ENCODE measurements around the gene AKNA.

AKNA gene

DNA sequence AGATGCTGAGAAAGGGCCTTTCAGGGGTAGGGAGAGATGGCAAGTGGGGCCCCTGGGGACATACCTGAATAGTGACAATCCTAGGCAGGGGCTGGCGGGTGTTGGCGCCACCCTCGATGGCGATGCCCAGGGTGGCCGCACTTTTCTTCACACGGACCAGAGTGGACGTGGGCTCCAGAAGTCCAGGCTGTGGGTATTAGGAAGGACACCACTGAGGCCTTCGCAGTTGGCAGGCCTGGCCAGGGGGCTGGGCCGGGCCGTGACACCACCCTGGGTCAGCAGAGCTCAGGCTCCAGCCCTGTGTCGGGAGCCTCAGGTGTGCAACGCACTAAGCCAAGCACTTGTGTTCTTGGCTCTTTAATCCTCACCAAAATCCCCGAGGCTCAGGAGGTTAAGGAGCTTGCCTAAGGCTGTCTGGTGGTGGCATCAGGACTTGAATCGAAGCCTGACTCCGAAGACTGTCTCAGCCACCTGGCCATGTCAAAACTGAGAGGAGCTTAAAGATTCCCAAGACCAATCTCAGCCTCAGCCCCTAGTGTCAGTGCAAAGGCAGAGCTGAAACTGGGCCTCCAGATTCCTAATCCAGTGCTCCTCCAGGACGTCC lies 15.5 kb upstream of the AKNA start:
- DNase-seq (ENCODE audit: insufficient read length) (no peak), FAIRE-seq (no peak)
- TF ChIP-seq TAF1 (IDR thresholded peaks at IDR 0.05; ENCODE audit: borderline replicate concordance, low read depth, low read length) (no peak), POLR2AphosphoS5 (IDR thresholded peaks at IDR 0.05; ENCODE audit: low read depth, low read length) (no peak), POLR2A (IDR thresholded peaks at IDR 0.05; ENCODE audit: low read depth, low read length) (no peak)

GRCh38 chr9:114401344-114401743 lies 13.6 kb upstream of the AKNA start:
- TF ChIP-seq TAF1 (IDR thresholded peaks at IDR 0.05; ENCODE audit: borderline replicate concordance, low read depth, low read length) (no peak), POLR2AphosphoS5 (IDR thresholded peaks at IDR 0.05; ENCODE audit: low read depth, low read length) (no peak), POLR2A (IDR thresholded peaks at IDR 0.05; ENCODE audit: low read depth, low read length) (no peak)
- FAIRE-seq (no peak), DNase-seq (ENCODE audit: insufficient read length) (no peak)

DNA sequence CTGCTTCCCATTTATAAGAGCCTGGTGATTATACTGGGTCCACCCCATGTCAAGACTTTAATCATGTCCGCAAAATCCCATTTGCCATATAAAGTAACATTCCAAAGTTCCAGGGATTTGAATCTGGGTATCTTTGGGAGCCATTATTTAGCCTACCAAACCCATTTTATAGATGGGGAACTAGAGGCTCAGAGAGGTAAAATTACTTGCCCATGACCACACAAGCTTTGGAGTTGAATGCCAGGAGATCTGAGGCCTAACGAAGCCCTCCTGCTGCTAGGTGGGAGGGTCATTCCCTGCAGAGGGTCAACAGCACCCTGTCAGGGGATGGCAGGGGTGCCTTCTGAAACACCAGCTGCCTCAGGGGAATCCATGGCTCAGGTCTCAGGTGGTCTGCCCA lies 13.0 kb upstream of the AKNA start:
- TF ChIP-seq TAF1 (IDR thresholded peaks at IDR 0.05; ENCODE audit: borderline replicate concordance, low read depth, low read length) (no peak), POLR2A (IDR thresholded peaks at IDR 0.05; ENCODE audit: low read depth, low read length) (no peak), POLR2AphosphoS5 (IDR thresholded peaks at IDR 0.05; ENCODE audit: low read depth, low read length) (no peak)
- FAIRE-seq (no peak), DNase-seq (ENCODE audit: insufficient read length) (no peak)

DNA sequence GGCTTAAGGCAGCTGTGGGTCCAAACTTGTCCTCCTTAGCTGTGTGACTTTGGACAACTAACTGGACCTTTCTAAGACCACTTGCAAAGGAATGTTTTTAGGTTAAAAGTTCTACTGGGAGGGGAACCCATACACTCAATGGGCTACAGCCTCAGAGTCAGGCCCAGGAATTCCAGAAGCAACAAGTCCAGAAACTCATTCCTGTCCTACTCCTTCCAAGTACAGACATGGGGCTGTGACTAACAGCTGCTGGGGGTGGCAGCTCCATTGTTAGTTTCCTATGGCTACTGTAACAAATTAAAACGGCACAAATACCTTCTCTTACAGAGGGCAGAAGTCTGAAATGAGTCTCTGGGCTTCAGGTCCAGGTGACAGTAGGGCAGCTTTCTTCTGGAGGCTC lies 12.4 kb upstream of the AKNA start:
- no peak for DNase-seq (ENCODE audit: insufficient read length)
- TF ChIP-seq POLR2A (IDR thresholded peaks at IDR 0.05; ENCODE audit: low read depth, low read length): no peak
- no peak for TF ChIP-seq POLR2AphosphoS5 (IDR thresholded peaks at IDR 0.05; ENCODE audit: low read depth, low read length)
- no peak for TF ChIP-seq TAF1 (IDR thresholded peaks at IDR 0.05; ENCODE audit: borderline replicate concordance, low read depth, low read length)
- FAIRE-seq: no peak

DNA sequence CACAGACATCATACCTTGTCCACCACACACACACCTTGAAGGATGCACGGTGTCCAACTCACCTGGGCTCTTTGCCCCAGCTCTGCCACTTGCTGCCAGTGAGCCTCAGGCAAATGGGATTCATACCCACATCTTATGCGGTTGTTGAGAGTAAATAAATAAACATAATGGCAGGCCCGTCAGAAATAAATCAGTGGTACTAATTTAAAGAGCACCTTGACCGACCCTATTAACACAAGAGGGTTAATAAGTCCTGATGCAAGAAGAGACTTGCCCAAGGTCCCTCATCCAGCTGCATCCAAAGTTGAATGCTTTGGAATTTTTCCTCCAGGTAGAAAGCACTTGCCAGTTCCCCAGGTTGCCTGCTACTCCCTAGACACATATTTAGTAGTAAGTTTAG lies 11.6 kb upstream of the AKNA start:
- FAIRE-seq (no peak), DNase-seq (ENCODE audit: insufficient read length) (no peak)
- TF ChIP-seq POLR2AphosphoS5 (IDR thresholded peaks at IDR 0.05; ENCODE audit: low read depth, low read length) (no peak), TAF1 (IDR thresholded peaks at IDR 0.05; ENCODE audit: borderline replicate concordance, low read depth, low read length) (no peak), POLR2A (IDR thresholded peaks at IDR 0.05; ENCODE audit: low read depth, low read length) (no peak)

DNA sequence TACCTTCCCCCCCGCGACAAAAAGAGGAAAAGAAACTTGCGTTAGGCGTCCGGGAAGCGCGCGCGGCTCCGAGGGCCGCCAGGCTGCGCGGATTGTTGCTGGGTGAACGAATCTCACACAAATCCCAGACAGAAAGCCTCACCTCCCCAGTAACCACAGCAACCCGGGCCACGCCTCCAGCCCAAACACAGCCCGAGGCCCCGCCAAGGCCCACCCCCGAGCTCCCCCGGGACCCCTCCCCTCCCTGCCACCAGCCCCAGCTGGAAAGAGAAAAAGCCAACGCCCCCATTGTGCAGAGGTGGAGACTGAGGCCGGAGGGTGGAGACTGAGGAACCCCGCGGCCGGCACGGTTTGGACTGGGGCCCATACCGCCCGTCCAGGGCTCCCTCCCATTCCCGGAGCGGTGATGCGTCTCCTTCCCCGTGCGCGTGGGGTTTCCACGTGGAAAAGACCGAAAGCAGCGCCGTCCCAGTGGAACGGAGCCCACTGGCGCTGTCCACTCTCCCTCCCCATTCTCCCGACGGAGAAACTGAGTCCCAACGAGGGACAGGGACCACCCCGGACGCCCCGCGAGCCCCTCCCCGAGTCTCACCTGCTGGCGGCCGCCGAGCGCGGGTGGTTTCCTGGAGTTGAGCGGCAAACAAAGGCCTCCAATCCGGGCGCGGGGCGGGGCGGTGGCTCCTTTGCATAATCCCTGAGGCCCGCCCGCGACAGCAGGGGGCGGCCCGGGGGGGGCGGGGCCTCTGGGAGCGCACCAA lies 10.2 kb upstream of the AKNA start:
- FAIRE-seq (peak; percentile 65), DNase-seq (ENCODE audit: insufficient read length) (peak; percentile 98)
- TF ChIP-seq POLR2A (IDR thresholded peaks at IDR 0.05; ENCODE audit: low read depth, low read length) (peak; percentile 19; the same call in 1 of the 2 replicates), TAF1 (IDR thresholded peaks at IDR 0.05; ENCODE audit: borderline replicate concordance, low read depth, low read length) (peak; percentile 71; the same call in 1 of the 2 replicates), POLR2AphosphoS5 (IDR thresholded peaks at IDR 0.05; ENCODE audit: low read depth, low read length) (peak; percentile 33; the same call in 1 of the 2 replicates)

DNA sequence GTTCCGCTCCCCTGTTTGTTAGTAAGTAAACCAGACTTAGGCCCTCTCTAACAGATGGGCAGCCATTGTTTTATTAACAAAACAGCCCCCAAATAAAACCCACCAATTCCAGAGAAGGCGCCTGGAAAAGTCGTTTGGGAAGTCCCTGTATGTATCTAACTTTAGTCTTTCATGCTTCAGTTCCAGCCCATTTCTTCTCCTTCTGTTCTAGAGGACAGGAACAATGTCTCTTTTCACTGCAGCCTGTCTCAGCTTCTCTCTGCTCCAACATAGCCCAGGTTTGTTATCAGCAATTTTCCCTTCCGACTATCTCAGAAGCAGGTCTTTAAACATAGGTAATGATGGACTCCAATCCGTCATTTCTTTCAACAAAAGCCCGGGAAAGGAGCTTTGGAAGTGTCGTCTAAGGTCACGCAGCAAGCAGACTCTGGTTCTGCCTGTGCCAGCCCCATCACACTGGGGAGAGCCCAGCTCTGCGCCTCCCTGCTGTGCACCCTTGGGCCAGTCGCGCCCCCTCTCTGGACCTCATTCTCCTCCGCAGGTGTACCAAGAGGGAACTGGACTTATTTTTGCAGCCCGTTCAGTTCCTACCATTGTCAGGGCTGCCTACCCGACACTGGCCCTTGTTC lies 9.6 kb upstream of the AKNA start:
- peak; percentile 76 for FAIRE-seq
- no peak for DNase-seq (ENCODE audit: insufficient read length)
- peak; percentile 18; the same call in 1 of the 2 replicates for TF ChIP-seq POLR2AphosphoS5 (IDR thresholded peaks at IDR 0.05; ENCODE audit: low read depth, low read length)
- TF ChIP-seq POLR2A (IDR thresholded peaks at IDR 0.05; ENCODE audit: low read depth, low read length): 0 out of 2 replicates have a peak, but pooled peaks have one; percentile 41
- TF ChIP-seq TAF1 (IDR thresholded peaks at IDR 0.05; ENCODE audit: borderline replicate concordance, low read depth, low read length): no peak

DNA sequence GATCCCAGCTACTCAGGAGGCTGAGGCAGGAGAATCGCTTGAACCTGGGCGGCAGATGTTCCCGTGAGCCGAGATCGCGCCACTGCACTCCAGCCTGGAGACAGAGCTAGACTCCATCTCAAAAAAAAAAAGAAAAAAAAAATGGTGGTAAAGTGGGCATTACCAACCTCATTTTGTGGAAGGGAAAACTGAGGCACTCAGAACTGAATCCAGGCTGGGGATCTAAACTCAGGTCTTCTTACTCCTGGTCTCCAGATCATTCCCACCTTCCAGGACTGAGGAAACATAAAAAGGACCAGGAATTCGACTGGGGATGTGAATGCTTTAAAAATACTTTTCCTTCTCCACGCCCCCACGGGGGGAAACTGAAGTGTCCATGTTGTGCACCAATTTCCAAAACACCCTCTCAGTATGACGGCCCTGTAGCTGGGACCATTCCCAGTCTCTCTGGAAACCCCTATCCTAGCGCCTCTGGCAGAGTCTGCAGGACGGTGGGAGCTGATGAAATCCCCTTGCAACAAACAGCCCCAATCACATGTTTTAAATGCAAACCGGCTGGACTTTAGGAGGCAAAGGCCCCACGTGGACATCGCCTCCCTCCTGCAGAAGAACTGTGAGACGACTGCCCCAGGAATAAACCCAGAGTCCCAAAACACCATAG lies 8.9 kb upstream of the AKNA start:
- TF ChIP-seq TAF1 (IDR thresholded peaks at IDR 0.05; ENCODE audit: borderline replicate concordance, low read depth, low read length) (no peak), POLR2A (IDR thresholded peaks at IDR 0.05; ENCODE audit: low read depth, low read length) (no peak), POLR2AphosphoS5 (IDR thresholded peaks at IDR 0.05; ENCODE audit: low read depth, low read length) (no peak)
- FAIRE-seq (peak; percentile 5), DNase-seq (ENCODE audit: insufficient read length) (no peak)

- no peak for TF ChIP-seq POLR2AphosphoS5 (IDR thresholded peaks at IDR 0.05; ENCODE audit: low read depth, low read length)
- no peak for TF ChIP-seq POLR2A (IDR thresholded peaks at IDR 0.05; ENCODE audit: low read depth, low read length)
Observed at GRCh38 chr9:114395768-114396167, 8.0 kb upstream of the AKNA start.

GRCh38 chr9:114395334-114395617 lies 7.5 kb upstream of the AKNA start:
- FAIRE-seq (no peak), DNase-seq (ENCODE audit: insufficient read length) (no peak)
- TF ChIP-seq POLR2AphosphoS5 (IDR thresholded peaks at IDR 0.05; ENCODE audit: low read depth, low read length): no peak
- no peak for TF ChIP-seq TAF1 (IDR thresholded peaks at IDR 0.05; ENCODE audit: borderline replicate concordance, low read depth, low read length)
- no peak for TF ChIP-seq POLR2A (IDR thresholded peaks at IDR 0.05; ENCODE audit: low read depth, low read length)

More at GRCh38 chr9:114395768-114396167, 8.0 kb upstream of the AKNA start:
- DNase-seq (ENCODE audit: insufficient read length) (no peak), FAIRE-seq (no peak)

DNA sequence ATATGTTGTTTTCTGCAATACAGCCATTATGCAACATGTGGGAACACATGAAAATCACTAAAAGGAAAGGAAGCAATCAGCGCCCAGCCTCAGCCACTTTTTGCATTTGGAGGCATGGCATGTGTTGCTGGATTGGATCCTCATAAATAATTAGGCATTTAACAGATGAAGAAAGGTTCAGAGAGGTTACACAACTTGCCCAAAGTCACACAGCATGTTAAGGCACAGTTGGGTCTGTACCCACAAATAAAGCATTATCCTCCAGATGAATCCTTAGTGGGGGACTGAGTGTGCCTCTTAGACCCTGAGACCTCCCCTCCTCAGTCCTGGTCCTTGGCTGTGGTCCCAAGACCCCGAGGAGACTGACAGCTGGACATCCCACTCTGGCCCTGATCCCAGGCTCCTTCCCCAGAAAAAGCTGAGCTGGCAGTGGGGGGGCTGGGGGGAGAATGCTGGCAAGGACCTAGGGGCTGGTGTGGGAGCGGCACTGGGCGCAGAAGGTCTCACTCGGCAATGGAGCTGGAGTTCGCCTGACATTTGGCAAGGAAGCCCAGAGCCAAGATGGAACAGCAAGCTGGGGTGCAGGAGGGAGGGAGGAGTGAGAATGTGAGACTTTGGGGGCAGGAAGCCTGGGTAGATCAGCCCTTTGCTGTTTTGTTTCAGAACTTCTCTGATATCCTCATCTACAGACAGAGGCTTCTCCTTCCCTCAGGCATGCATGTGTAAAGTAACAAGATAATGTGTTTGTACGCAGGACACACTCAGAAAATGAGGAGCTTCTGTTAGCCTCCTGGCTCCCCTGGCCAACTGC lies 6.9 kb upstream of the AKNA start:
- no peak for DNase-seq (ENCODE audit: insufficient read length)
- TF ChIP-seq TAF1 (IDR thresholded peaks at IDR 0.05; ENCODE audit: borderline replicate concordance, low read depth, low read length): no peak
- FAIRE-seq: no peak
